ENCODE measurements around the gene CRACR2A.

Gene CRACR2A

GRCh38 chr12:3629057-3629830, 123.7 kb downstream of the CRACR2A start:
- TF ChIP-seq CTCF (IDR thresholded peaks at IDR 0.05) = no peak

- no peak for TF ChIP-seq CTCF (IDR thresholded peaks at IDR 0.05)
Observed at GRCh38 chr12:3628629-3629028, 124.3 kb downstream of the CRACR2A start.

GRCh38 chr12:3627336-3627735, 125.6 kb downstream of the CRACR2A start:
- no peak for TF ChIP-seq CTCF (IDR thresholded peaks at IDR 0.05)

GRCh38 chr12:3624273-3624672, 128.6 kb downstream of the CRACR2A start:
- no peak for TF ChIP-seq CTCF (IDR thresholded peaks at IDR 0.05)

GRCh38 chr12:3622822-3623690, 129.9 kb downstream of the CRACR2A start:
- TF ChIP-seq CTCF (IDR thresholded peaks at IDR 0.05) = no peak

- no peak for TF ChIP-seq CTCF (IDR thresholded peaks at IDR 0.05)
Observed at GRCh38 chr12:3622021-3622821, 130.7 kb downstream of the CRACR2A start.

GRCh38 chr12:3620856-3621255, 132.1 kb downstream of the CRACR2A start:
- TF ChIP-seq CTCF (IDR thresholded peaks at IDR 0.05) = no peak
